ENCODE results near the gene SMIM34. TPM values are rescaled to one million over a fixed set of nuclear protein-coding genes. Genes with fewer than 3 reads are reported as not detected.

SMIM34 gene
- total and polyA plus RNA-seq, 9 donors: 0.27 to 0.34 TPM; not detected in 7

DNA sequence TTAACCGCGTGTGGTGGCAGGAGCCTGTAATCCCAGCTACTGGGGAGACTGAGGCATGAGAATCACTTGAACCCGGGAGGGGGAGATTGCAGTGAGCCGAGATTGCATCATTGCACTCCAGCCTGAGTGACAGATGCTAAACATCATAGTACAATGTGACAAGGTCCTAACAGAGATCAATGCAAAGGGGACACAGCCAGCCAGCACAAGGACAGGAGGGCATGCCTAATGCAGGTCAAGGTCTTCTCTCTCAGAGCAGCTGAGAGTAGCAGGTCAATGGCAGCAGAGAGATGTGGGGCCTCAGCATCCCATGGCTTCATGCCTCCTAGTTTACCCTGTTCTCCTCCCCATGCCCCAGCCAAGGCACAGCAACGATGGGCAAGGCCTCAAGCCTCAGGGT lies 51.4 kb downstream of the SMIM34 start:
- intact Hi-C loops (cut with DNase I): no loop called here
- Histone ChIP-seq H3K36me3 (no peaks in the 10 kb centered on the region), H3K27ac (no peak overlapping the region), H3K4me3 (no peak overlapping the region), H3K27me3 (no peaks in the 10 kb centered on the region), H3K9me3 (no peaks in the 10 kb centered on the region), H3K4me1 (ENCODE audit: insufficient read depth) (no peaks in the 10 kb centered on the region)
- TF ChIP-seq EP300 (IDR thresholded peaks at IDR 0.05) (no peak), POLR2A (IDR thresholded peaks at IDR 0.05) (no peak)
- TF ChIP-seq, protein P1, sequence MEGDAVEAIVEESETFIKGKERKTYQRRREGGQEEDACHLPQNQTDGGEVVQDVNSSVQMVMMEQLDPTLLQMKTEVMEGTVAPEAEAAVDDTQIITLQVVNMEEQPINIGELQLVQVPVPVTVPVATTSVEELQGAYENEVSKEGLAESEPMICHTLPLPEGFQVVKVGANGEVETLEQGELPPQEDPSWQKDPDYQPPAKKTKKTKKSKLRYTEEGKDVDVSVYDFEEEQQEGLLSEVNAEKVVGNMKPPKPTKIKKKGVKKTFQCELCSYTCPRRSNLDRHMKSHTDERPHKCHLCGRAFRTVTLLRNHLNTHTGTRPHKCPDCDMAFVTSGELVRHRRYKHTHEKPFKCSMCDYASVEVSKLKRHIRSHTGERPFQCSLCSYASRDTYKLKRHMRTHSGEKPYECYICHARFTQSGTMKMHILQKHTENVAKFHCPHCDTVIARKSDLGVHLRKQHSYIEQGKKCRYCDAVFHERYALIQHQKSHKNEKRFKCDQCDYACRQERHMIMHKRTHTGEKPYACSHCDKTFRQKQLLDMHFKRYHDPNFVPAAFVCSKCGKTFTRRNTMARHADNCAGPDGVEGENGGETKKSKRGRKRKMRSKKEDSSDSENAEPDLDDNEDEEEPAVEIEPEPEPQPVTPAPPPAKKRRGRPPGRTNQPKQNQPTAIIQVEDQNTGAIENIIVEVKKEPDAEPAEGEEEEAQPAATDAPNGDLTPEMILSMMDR (IDR thresholded peaks at IDR 0.05): no peak
- 81 to 94% (median 92%) methylated on average over 5 of the region's 5 CpGs for WGBS, 3 donors
- no peak for DNase-seq

DNA sequence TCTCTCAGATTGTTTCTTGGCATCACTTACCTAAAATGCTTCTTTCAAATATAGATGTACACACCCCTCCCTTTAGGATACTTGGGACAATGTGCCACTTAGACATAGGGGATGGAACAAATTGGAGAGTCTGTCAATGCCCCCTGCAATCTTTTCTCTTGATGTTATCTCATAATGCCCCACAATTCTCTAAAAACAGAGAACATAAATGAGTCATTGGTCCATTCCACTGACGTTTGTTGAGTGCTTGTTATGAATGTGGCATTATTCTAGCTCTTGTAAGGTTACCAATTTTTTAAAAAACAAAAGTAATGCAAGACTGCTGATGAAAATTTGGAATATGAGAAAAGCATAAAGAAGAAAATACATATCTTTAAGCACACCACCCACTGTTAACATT lies 54.0 kb downstream of the SMIM34 start:
- DNase-seq: no peak
- intact Hi-C loops (cut with DNase I): no loop called here

More for the DNA sequence above, 54.0 kb downstream of the SMIM34 start:
- TF ChIP-seq, protein P1 (IDR thresholded peaks at IDR 0.05): no peak
- TF ChIP-seq EP300 (IDR thresholded peaks at IDR 0.05) (no peak), POLR2A (IDR thresholded peaks at IDR 0.05) (no peak)
- H3K36me3 ChIP-seq: no peaks in the 10 kb centered on the region
- no peaks in the 10 kb centered on the region for H3K27me3 ChIP-seq
- H3K4me1 ChIP-seq (ENCODE audit: insufficient read depth): no peaks in the 10 kb centered on the region
- WGBS, 3 donors: 31 to 47% (median 43%) methylated on average over 1 of the region's 1 CpG
- no peaks in the 10 kb centered on the region for H3K9me3 ChIP-seq
- H3K4me3 ChIP-seq: no peak overlapping the region
- H3K27ac ChIP-seq: no peak overlapping the region

Small RNA genes lying within 50 kb of the gene (small RNA-seq; reads per million reads assigned to genes)
- not detected for gene RF00614

Other genes with a start within 250 kb of the SMIM34 start
- gene KCNE2, start 59.9 kb downstream of the SMIM34 start, total RNA-seq: under 1 TPM in 4 of 7 donors, not detected in 3; 0.25 to 0.48 (median 0.39) TPM
- under 1 TPM; 0.33 to 0.37 TPM for gene KCNE2, start 59.9 kb downstream of the SMIM34 start, polyA plus RNA-seq
- 10 to 100 TPM in 5 of 7 donors, 1 to 10 TPM in 2; 6.8 to 29.4 (median 10.5) TPM for gene SMIM11, start 48.4 kb downstream of the SMIM34 start, total RNA-seq
- 10 to 100 TPM; 11.5 to 25.0 TPM for gene SMIM11, start 48.4 kb downstream of the SMIM34 start, polyA plus RNA-seq
- gene KCNE1, start 88.3 kb upstream of the SMIM34 start, total RNA-seq: 1 to 10 TPM in 2 of 7 donors, under 1 TPM in 3, not detected in 2; 0.37 to 4.7 (median 0.88) TPM
- gene KCNE1, start 88.3 kb upstream of the SMIM34 start, polyA plus RNA-seq: 1 to 10 TPM in 1 of 2 donors, under 1 TPM in 1; 0.21 to 2.6 TPM
- 10 to 100 TPM in 4 of 7 donors, 1 to 10 TPM in 3; 8.7 to 13.3 (median 10.0) TPM for gene RCAN1, start 191.2 kb upstream of the SMIM34 start, total RNA-seq
- gene RCAN1, start 191.2 kb upstream of the SMIM34 start, polyA plus RNA-seq: 10 to 100 TPM in 1 of 2 donors, 1 to 10 TPM in 1; 8.6 to 26.7 TPM
- gene CLIC6, start 245.0 kb upstream of the SMIM34 start, total RNA-seq: 10 to 100 TPM in 2 of 7 donors, 1 to 10 TPM in 5; 1.0 to 12.2 (median 4.1) TPM
- gene CLIC6, start 245.0 kb upstream of the SMIM34 start, polyA plus RNA-seq: 1 to 10 TPM; 5.9 to 6.8 TPM